Esophagus muscularis mucosa (tissue), 4 donors: ENCODE results near the gene LRRC43. TPM values are rescaled to one million over a fixed set of nuclear protein-coding genes. Genes with fewer than 3 reads are reported as not detected.

ENCODE experiments used
- DNase-seq: peaks from one replicate; pipeline ENCODE4 v3.0.0-alpha.2; 2017; ENCODE audit errors: extremely low spot score
- H3K27ac ChIP-seq, 4 donors: fragments of 200-600 bp; sonication (generic); replicated peaks in 1 of 4; 1 replicate in 3 of 4; 2 replicates in 1 of 4; pipeline ENCODE4 v1.5.1; 2016 to 2019; ENCODE audit warnings: mild to moderate bottlenecking in 1 of 4
- H3K27me3 ChIP-seq, 4 donors: fragments of 200-600 bp; sonication (generic); one replicate each; pipeline versions ENCODE4 v1.5.1 to v1.6.0; 2016 to 2019
- H3K36me3 ChIP-seq, 4 donors: fragments of 200-600 bp; sonication (generic); one replicate each; pipeline ENCODE4 v1.5.1; 2016 to 2019
- H3K4me1 ChIP-seq, 4 donors: fragments of 200-600 bp; sonication (generic); one replicate each; pipeline ENCODE4 v1.5.1; 2016 to 2019
- H3K4me3 ChIP-seq, 4 donors: fragments of 200-600 bp; sonication (generic); 1 replicate in 2 of 4; 2 replicates in 2 of 4; pipeline ENCODE4 v1.5.1; 2016 to 2019; ENCODE audit warnings: mild to moderate bottlenecking in 4 of 4, moderate library complexity in 1 of 4
- H3K9me3 ChIP-seq, 4 donors: fragments of 200-600 bp; sonication (generic); 1 replicate in 3 of 4; 2 replicates in 1 of 4; pipeline ENCODE4 v1.5.1; 2016 to 2019
- CTCF ChIP-seq, 3 experiments: fragments of 200-600 bp in 2 of 3; fragments of 450-650 bp in 1 of 3; sonication (generic) in 2 of 3; IDR thresholded peaks; one replicate each; pipeline ENCODE4 v1.5.1; 2017 to 2019; ENCODE audit warnings: antibody characterized with exemption in 3 of 3, mild to moderate bottlenecking in 2 of 3, moderate library complexity in 1 of 3
- EP300 ChIP-seq: sonication (generic); formaldehyde crosslinking; IDR thresholded peaks from one replicate; pipeline ENCODE4 v1.6.1; 2017; ENCODE audit warnings: antibody characterized with exemption
- POLR2A ChIP-seq: fragments of 450-650 bp; IDR thresholded peaks from one replicate; pipeline ENCODE4 v1.6.1; 2017; ENCODE audit warnings: antibody characterized with exemption, moderate library complexity, mild to moderate bottlenecking, low read depth
- POLR2AphosphoS5 ChIP-seq, 2 donors: sonication (generic); formaldehyde crosslinking; IDR thresholded peaks; one replicate each; pipeline ENCODE4 v1.6.1; 2017; ENCODE audit warnings: antibody characterized with exemption in 2 of 2
- WGBS: methylation state at CpG from one replicate; pipeline ENCODE4 v1.1.5; 2018; 5-methylcytosine and 5-hydroxymethylcytosine counted together
- intact Hi-C: fragments of 100-400 bp; cut with DNase I; formaldehyde crosslinking; loops from one replicate; pipeline ENCODE4 v1.15.1; 2023
- total RNA-seq, 4 donors: library from RNA; depleted of rRNA; stranded (reverse); fragments of >200 nt; gene quantifications; one replicate each; pipeline versions ENCODE4 v1.1.0 to v1.2.1, GENCODE V29; 2016

LRRC43 gene
- total RNA-seq, result 1 to 10 TPM in 2 of 4 donors, under 1 TPM in 1, not detected in 1; 0.99 to 2.5 (median 1.3) TPM

GRCh38 chr12:122182887-122183587 lies at the start of gene LRRC43:
LRRC43 (plus strand) TSS chr12:122183123; CDS start chr12:122183145, 22 bp downstream.
- 3% methylated on average over 18 of the region's 63 CpGs for WGBS
- peaks cover 0 to 13% (median 12%) of the 10 kb centered on the region in 4 donors for H3K4me1 ChIP-seq
- peak within 1 kb of the TSS; percentile 55 to 65 (median 61) for H3K4me3 ChIP-seq
- H3K27ac ChIP-seq, result no peak within 1 kb of the TSS
- no peak for DNase-seq
- intact Hi-C loops, result no loop called here
- peaks cover 0 to 9% (median 0%) of the 10 kb centered on the region in 4 donors for H3K27me3 ChIP-seq
- TF ChIP-seq POLR2A (no peak), CTCF (IDR thresholded peaks at IDR 0.05) (no peak), EP300 (no peak), POLR2AphosphoS5 (IDR thresholded peaks at IDR 0.05) (no peak)
- H3K36me3 ChIP-seq, result no peaks in the 10 kb centered on the region
- H3K9me3 ChIP-seq, result no peaks in the 10 kb centered on the region

GRCh38 chr12:122133192-122133950 lies 49.6 kb upstream of the LRRC43 start:
- Histone ChIP-seq H3K27me3 (no peaks in the 10 kb centered on the region), H3K4me3 (no peak overlapping the region), H3K36me3 (peaks cover 65 to 97% (median 88%) of the 10 kb centered on the region in 4 donors), H3K27ac (no peak overlapping the region), H3K9me3 (no peaks in the 10 kb centered on the region), H3K4me1 (peaks cover 0 to 2% (median 0%) of the 10 kb centered on the region in 4 donors)
- intact Hi-C loops, result loop anchor here (10.0 kb wide), 1 partner anchor 61 kb away; no protein-coding TSS in a partner anchor
- WGBS, result 77% methylated on average over 20 of the region's 28 CpGs
- TF ChIP-seq CTCF (IDR thresholded peaks at IDR 0.05), result no peak
- TF ChIP-seq EP300, result no peak
- TF ChIP-seq POLR2AphosphoS5 (IDR thresholded peaks at IDR 0.05), result no peak
- TF ChIP-seq POLR2A, result no peak
- no peak for DNase-seq

GRCh38 chr12:122135437-122136031 lies 47.4 kb upstream of the LRRC43 start:
- Histone ChIP-seq H3K4me1 (no peaks in the 10 kb centered on the region), H3K27ac (no peak overlapping the region), H3K9me3 (no peaks in the 10 kb centered on the region), H3K27me3 (no peaks in the 10 kb centered on the region), H3K36me3 (peaks cover 60 to 97% (median 86%) of the 10 kb centered on the region in 4 donors), H3K4me3 (no peak overlapping the region)
- no peak for DNase-seq
- no peak for TF ChIP-seq EP300
- intact Hi-C loops, result loop anchor here (10.0 kb wide), 1 partner anchor 59 kb away; no protein-coding TSS in a partner anchor
- WGBS, result 88% methylated on average over 9 of the region's 18 CpGs

DNA sequence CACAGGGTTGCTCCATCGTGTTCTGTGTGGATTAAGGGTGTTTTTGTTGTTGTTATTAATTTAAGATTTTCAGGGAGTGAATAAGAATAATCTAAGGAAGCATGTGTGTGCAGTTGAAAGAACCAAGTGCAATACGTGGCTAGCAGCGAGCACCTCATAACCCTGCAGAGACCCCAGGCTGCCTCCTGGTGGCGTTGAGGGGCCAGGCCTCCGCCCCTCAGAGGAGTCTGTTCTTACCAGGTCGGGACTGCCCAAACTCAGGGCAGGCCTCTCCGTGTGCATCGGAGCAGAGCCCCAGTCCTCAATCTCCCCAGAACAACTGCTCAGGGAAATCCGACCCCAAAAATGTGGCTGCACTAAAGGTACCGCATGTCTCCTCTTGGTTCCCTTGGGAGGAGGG lies 45.7 kb upstream of the LRRC43 start:
- Histone ChIP-seq H3K4me1 (no peaks in the 10 kb centered on the region), H3K27me3 (no peaks in the 10 kb centered on the region), H3K9me3 (no peaks in the 10 kb centered on the region), H3K27ac (no peak overlapping the region), H3K4me3 (no peak overlapping the region), H3K36me3 (peaks cover 72 to 97% (median 87%) of the 10 kb centered on the region in 4 donors)
- intact Hi-C loops, result loop anchor here (10.0 kb wide), 1 partner anchor 58 kb away; no protein-coding TSS in a partner anchor
- no peak for DNase-seq
- no peak for TF ChIP-seq CTCF (IDR thresholded peaks at IDR 0.05)
- TF ChIP-seq POLR2AphosphoS5 (IDR thresholded peaks at IDR 0.05), result no peak
- no peak for TF ChIP-seq EP300
- TF ChIP-seq POLR2A, result no peak
- 76% methylated on average over 10 of the region's 10 CpGs for WGBS

DNA sequence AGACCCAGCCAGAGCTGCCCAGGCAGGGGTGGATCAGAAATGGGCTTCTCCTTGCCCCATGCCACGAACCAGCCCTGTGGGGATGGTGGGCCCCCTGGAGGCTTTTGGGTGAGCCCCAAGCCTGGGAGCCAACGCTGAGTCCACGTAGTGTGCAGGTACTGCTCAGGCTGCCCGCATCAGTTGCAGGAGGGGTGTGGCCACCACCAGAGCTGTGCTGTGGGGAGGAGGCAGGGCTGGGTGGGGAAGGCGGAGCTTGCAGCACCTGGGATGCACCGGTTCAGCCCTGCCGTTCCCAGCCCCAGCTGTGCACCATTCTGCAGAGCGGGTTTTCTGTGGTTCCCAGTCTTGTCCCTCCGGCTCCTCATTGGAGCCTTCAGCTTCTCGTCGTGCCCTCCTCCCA lies 45.2 kb upstream of the LRRC43 start:
- 36% methylated on average over 1 of the region's 11 CpGs for WGBS
- Histone ChIP-seq H3K4me1 (no peaks in the 10 kb centered on the region), H3K36me3 (peaks cover 72 to 97% (median 87%) of the 10 kb centered on the region in 4 donors), H3K4me3 (no peak overlapping the region), H3K27me3 (no peaks in the 10 kb centered on the region), H3K9me3 (no peaks in the 10 kb centered on the region), H3K27ac (no peak overlapping the region)
- DNase-seq, result no peak
- TF ChIP-seq CTCF (IDR thresholded peaks at IDR 0.05) (no peak), POLR2A (no peak), EP300 (no peak), POLR2AphosphoS5 (IDR thresholded peaks at IDR 0.05) (no peak)
- intact Hi-C loops, result loop anchor here (10.0 kb wide), 1 partner anchor 57 kb away; no protein-coding TSS in a partner anchor
